Brain microvascular endothelial cell (primary cell): ENCODE measurements around the gene ARHGEF12.
A peak's percentile ranks its signal among the peaks of the same experiment; 100 is the strongest.

ENCODE experiments used
- DNase-seq: peaks from one replicate; pipeline ENCODE4 v3.0.0-alpha.2; 2020
- H3K27ac ChIP-seq: fragments of 250-450 bp; sonication (Bioruptor Pico); 2 replicates; pipeline ENCODE4 v1.5.1; 2020; ENCODE audit warnings: mild to moderate bottlenecking, moderate library complexity
- H3K27me3 ChIP-seq: fragments of 250-450 bp; sonication (Bioruptor Pico); replicated peaks from 2 replicates; pipeline ENCODE4 v1.5.1; 2020; ENCODE audit warnings: mild to moderate bottlenecking
- H3K36me3 ChIP-seq: fragments of 250-450 bp; sonication (Bioruptor Pico); replicated peaks from 2 replicates; pipeline ENCODE4 v1.5.1; 2020; ENCODE audit warnings: mild to moderate bottlenecking
- H3K4me3 ChIP-seq: 2 replicates; pipeline ENCODE4 v1.5.1; 2011; ENCODE audit warnings: low read depth, mild to moderate bottlenecking, control low read depth, low read length, moderate library complexity
- CTCF ChIP-seq: IDR thresholded peaks from 2 replicates; pipeline ENCODE4 v1.5.1; 2011; ENCODE audit warnings: low read depth, mild to moderate bottlenecking, moderate library complexity, low read length, control low read depth, inconsistent platforms; ENCODE audit errors: missing control alignments
- in situ Hi-C: cut with HindIII; loops from 2 replicates; pipeline ENCODE4 v1.10.0; 2017; ENCODE audit warnings: low sequenced_read_pairs, low pct_ligation_motif_present

The ARHGEF12 gene

GRCh38 chr11:120388261-120388660 lies 52.0 kb downstream of the ARHGEF12 start:
- Histone ChIP-seq H3K36me3 (no peaks in the 10 kb centered on the region), H3K27me3 (no peaks in the 10 kb centered on the region), H3K27ac (no peak overlapping the region), H3K4me3 (no peak overlapping the region)
- no peak for DNase-seq
- in situ Hi-C loops, result no loop called here
- TF ChIP-seq CTCF, result no peak

GRCh38 chr11:120389693-120390584 lies 53.7 kb downstream of the ARHGEF12 start:
- Histone ChIP-seq H3K4me3 (no peak overlapping the region), H3K27ac (no peak overlapping the region), H3K27me3 (no peaks in the 10 kb centered on the region)

GRCh38 chr11:120390585-120390922 lies 54.3 kb downstream of the ARHGEF12 start:
- no peak overlapping the region for H3K27ac ChIP-seq
- no peaks in the 10 kb centered on the region for H3K36me3 ChIP-seq
- in situ Hi-C loops, result no loop called here
- TF ChIP-seq CTCF, result no peak
- DNase-seq, result no peak
- no peaks in the 10 kb centered on the region for H3K27me3 ChIP-seq
- no peak overlapping the region for H3K4me3 ChIP-seq

More at GRCh38 chr11:120389693-120390584, 53.7 kb downstream of the ARHGEF12 start:
- no peak for TF ChIP-seq CTCF
- no peak for DNase-seq
- in situ Hi-C loops, result no loop called here
- no peaks in the 10 kb centered on the region for H3K36me3 ChIP-seq

- H3K4me3 ChIP-seq, result no peak overlapping the region
- no peaks in the 10 kb centered on the region for H3K27me3 ChIP-seq
- no peak overlapping the region for H3K27ac ChIP-seq
- DNase-seq, result no peak
- H3K36me3 ChIP-seq, result no peaks in the 10 kb centered on the region
- no peak for TF ChIP-seq CTCF
- in situ Hi-C loops, result no loop called here
Measured at GRCh38 chr11:120391292-120391691, 55.1 kb downstream of the ARHGEF12 start.

- Histone ChIP-seq H3K36me3 (no peaks in the 10 kb centered on the region), H3K27ac (peak overlapping the region; percentile 31), H3K4me3 (no peak overlapping the region), H3K27me3 (no peaks in the 10 kb centered on the region)
- no peak for DNase-seq
- no peak for TF ChIP-seq CTCF
- in situ Hi-C loops, result no loop called here
Measured at GRCh38 chr11:120391854-120392253, 55.6 kb downstream of the ARHGEF12 start.

- in situ Hi-C loops, result no loop called here
- no peak overlapping the region for H3K4me3 ChIP-seq
- TF ChIP-seq CTCF, result no peak
- H3K27me3 ChIP-seq, result no peaks in the 10 kb centered on the region
- DNase-seq, result no peak
- no peaks in the 10 kb centered on the region for H3K36me3 ChIP-seq
- H3K27ac ChIP-seq, result peak overlapping the region; percentile 31
Measured at GRCh38 chr11:120392314-120392713, 56.1 kb downstream of the ARHGEF12 start.
